Mucosa of descending colon (tissue), 3 donors: ENCODE measurements around the gene SLC26A1. TPM values are rescaled to one million over a fixed set of nuclear protein-coding genes. Genes with fewer than 3 reads are reported as not detected.

Experiments used
- ATAC-seq: fragments of 200-7000 bp; cut with Tn5 transposase; one replicate; pipeline ENCODE4 v1.9.1; 2020; ENCODE audit warnings: mild to moderate bottlenecking, moderate library complexity
- DNase-seq, 3 donors: peaks; one replicate each; pipeline ENCODE4 v3.0.0-alpha.2; 2020
- H3K36me3 ChIP-seq: fragments of 200-600 bp; one replicate; pipeline ENCODE4 v1.8.0; 2021; ENCODE audit warnings: low read depth, mild to moderate bottlenecking
- H3K4me1 ChIP-seq: fragments of 200-600 bp; one replicate; pipeline ENCODE4 v1.8.0; 2021; ENCODE audit warnings: low read depth, mild to moderate bottlenecking
- H3K4me3 ChIP-seq: fragments of 200-600 bp; one replicate; pipeline ENCODE4 v1.8.0; 2021; ENCODE audit warnings: mild to moderate bottlenecking
- H3K9me3 ChIP-seq: fragments of 200-600 bp; one replicate; pipeline ENCODE4 v1.8.0; 2021; ENCODE audit warnings: mild to moderate bottlenecking
- CTCF ChIP-seq: fragments of 200-600 bp; IDR thresholded peaks from one replicate; pipeline ENCODE4 v1.8.0; 2022; ENCODE audit warnings: antibody characterized with exemption, mild to moderate bottlenecking
- intact Hi-C, 2 donors: fragments of 100-400 bp; cut with DNase I in 1 of 2; cut with micrococcal nuclease in 1 of 2; formaldehyde crosslinking; loops; one replicate each; pipeline versions ENCODE4 v1.11.0 to v1.11.1; 2022; cut with DNase I, micrococcal nuclease
- total RNA-seq, 3 donors: library from RNA; stranded (reverse); fragmentation: NEBNext Ultra II Directional in 2 of 3; extraction: Animal tissue kit (Norgen Biotek cat#: 25700) in 2 of 3; gene quantifications; one replicate each; pipeline versions ENCODE4 v1.2.1 to v1.2.4, GENCODE V29; 2021 to 2023
- donor health status: DM: no; HTN: no; CAD: no; lungs with moderate emphysema.
- donor health status: DM: no; HTN: no; CAD: no.
- donor health status: DM: no; HTN: yes; CAD: no.

Gene SLC26A1
- total RNA-seq, 3 donors from 2014 or later: 0.85 to 2.8 (median 1.9) TPM

GRCh38 chr4:961351-962230 lies 31.6 kb downstream of the SLC26A1 start:
- Histone ChIP-seq H3K36me3 (no peaks in the 10 kb centered on the region), H3K4me3 (no peak overlapping the region), H3K9me3 (no peaks in the 10 kb centered on the region), H3K4me1 (peaks cover 6% of the 10 kb centered on the region)
- ATAC-seq (peak; percentile 73), DNase-seq (peak; percentile 76 to 85 (median 78))
- no peak for TF ChIP-seq CTCF
- intact Hi-C loops: no loop called here

- ATAC-seq (no peak), DNase-seq (peak in 2 of 3 donors; percentile 35 to 52)
- intact Hi-C loops: no loop called here
- H3K36me3 ChIP-seq: no peaks in the 10 kb centered on the region
- H3K9me3 ChIP-seq: no peaks in the 10 kb centered on the region
- H3K4me3 ChIP-seq: no peak overlapping the region
- peaks cover 6% of the 10 kb centered on the region for H3K4me1 ChIP-seq
- TF ChIP-seq CTCF: no peak
Measured at GRCh38 chr4:960636-961350, 32.4 kb downstream of the SLC26A1 start.

GRCh38 chr4:960140-960635 lies 33.0 kb downstream of the SLC26A1 start:
- Histone ChIP-seq H3K9me3 (no peaks in the 10 kb centered on the region), H3K36me3 (no peaks in the 10 kb centered on the region), H3K4me1 (peaks cover 6% of the 10 kb centered on the region), H3K4me3 (no peak overlapping the region)
- ATAC-seq: no peak
- DNase-seq: peak in 2 of 3 donors; percentile 23 to 46
- TF ChIP-seq CTCF: no peak
- intact Hi-C loops: no loop called here

- H3K36me3 ChIP-seq: no peaks in the 10 kb centered on the region
- intact Hi-C loops: no loop called here
- ATAC-seq (no peak), DNase-seq (peak in 2 of 3 donors; percentile 24 to 42)
- H3K4me1 ChIP-seq: peaks cover 6% of the 10 kb centered on the region
- TF ChIP-seq CTCF: no peak
- no peaks in the 10 kb centered on the region for H3K9me3 ChIP-seq
- H3K4me3 ChIP-seq: no peak overlapping the region
Measured at GRCh38 chr4:959338-960139, 33.7 kb downstream of the SLC26A1 start.

- DNase-seq (peak in 1 of 3 donors; percentile 22), ATAC-seq (no peak)
- H3K9me3 ChIP-seq: no peaks in the 10 kb centered on the region
- intact Hi-C loops: no loop called here
- peaks cover 6% of the 10 kb centered on the region for H3K4me1 ChIP-seq
- H3K36me3 ChIP-seq: no peaks in the 10 kb centered on the region
- no peak for TF ChIP-seq CTCF
- no peak overlapping the region for H3K4me3 ChIP-seq
Measured at GRCh38 chr4:958696-959337, 34.4 kb downstream of the SLC26A1 start.
